Activated naive CD4-positive, alpha-beta T cell treated with Interleukin-2 at 50 U/mL for 16 hours (primary cell): Measurements from ENCODE around the gene DNAJC17.
A peak's percentile ranks its signal among the peaks of the same experiment; 100 is the strongest.

Source experiments
- DNase-seq: peaks from one replicate; pipeline ENCODE4 v3.0.0-alpha.2; 2020

The DNAJC17 gene

DNA sequence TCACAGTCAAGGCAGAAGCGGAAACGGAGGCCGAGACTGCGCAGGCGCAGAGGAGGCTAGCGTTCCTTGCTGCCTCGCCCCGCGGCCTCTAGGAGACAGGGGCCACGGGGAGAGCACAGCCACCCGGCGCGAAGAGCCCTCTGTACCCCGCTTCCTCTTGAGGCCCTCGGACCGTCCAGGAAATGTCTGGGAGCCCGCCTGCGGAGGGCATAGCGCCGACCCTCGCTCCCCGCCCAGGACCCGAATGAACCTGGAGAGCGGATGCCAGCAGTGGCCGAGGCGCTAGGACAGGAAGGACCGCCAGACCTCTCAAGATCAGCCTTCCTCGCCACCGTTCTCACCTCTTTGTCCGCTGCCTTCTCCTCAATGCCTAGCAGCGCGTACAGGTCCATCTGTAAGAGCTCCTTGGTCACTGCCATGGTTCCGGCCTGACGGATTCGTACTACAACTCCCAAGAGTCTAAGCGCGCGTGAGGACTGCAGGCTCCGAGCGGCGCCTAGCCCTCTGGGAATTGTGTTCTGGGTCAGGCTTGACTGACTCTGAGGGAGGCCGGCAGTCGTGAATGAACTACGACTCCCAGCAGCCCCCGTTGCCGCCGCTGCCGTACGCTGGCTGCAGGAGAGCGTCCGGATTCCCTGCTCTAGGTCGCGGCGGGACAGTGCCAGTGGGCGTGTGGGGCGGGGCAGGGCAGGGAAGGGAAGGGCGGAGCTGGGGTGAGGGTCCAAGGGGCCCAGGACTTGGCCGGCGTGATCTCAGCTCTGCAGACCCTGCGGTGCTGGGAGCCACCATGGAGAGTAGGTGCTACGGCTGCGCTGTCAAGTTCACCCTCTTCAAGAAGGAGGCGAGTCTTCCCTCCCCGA lies at the start of gene DNAJC17, which contains the start of gene ZFYVE19:
DNAJC17 (minus strand) TSS at position 446 of the 860 bp plus-strand sequence; CDS start at position 419, 27 bp downstream.
ZFYVE19 (plus strand) TSS at position 62 of the 860 bp plus-strand sequence; CDS start at position 563, 501 bp downstream.
- DNase-seq = peak; percentile 95

GRCh38 chr15:40856746-40857145 lies 49.5 kb upstream of the DNAJC17 start:
- DNase-seq = no peak

GRCh38 chr15:40855706-40856234 lies 48.5 kb upstream of the DNAJC17 start:
- DNase-seq = no peak

DNA sequence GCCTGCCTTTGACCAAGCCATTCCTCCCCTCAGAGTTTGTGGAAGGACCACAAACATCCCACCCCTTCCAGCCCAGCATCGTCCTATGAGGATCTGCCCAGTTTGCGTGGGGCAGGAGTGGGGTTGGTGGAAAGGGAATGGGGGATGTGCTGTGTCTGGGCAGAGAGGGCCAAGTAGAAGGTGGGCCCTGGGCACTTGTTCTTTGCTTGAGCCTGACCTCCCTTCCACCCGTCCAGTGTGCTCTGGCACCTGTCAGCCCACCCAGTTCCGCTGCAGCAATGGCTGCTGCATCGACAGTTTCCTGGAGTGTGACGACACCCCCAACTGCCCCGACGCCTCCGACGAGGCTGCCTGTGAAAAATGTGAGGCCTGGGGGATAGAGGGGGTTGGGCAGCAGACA lies 46.9 kb upstream of the DNAJC17 start:
- DNase-seq = no peak

DNA sequence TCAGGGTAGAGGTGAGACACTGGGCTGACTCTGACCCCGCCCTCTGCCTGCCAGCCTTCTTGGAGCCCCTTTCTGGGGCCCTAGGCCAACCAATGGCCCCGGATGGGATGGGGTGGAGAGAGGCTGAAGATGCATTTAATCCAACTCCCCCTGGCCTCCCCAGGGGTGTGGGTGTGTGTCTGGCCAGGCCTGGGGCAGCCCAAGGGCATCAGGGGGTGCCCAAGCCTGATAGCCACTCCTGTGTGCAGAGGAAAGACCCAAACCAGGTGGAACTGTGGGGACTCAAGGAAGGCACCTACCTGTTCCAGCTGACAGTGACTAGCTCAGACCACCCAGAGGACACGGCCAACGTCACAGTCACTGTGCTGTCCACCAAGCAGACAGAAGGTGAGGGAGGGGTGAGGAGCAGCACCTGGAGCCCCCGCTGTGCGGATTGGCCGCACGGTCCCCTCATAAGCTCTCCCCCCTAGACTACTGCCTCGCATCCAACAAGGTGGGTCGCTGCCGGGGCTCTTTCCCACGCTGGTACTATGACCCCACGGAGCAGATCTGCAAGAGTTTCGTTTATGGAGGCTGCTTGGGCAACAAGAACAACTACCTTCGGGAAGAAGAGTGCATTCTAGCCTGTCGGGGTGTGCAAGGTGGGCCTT lies 46.1 kb upstream of the DNAJC17 start:
- DNase-seq = no peak

DNA sequence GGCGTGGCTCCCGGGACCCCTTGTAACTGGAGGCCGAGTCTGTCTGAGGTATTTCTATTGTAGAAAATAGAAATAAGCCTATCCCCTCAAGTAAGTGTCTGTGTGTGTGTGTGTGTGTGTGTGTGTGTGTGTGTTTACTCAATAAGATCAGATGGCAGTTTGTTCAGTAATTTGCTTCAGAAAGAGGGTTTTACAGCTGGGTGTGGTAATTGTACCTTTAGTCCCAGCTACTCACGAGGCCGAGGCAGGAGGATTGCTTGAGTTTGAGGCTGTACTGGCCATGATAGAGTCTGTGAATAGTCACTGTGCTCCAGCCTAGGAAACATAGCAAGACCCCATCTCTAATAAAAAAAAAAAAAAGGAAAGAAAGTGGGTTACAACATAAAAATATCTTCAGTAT lies 45.3 kb upstream of the DNAJC17 start:
- DNase-seq = no peak

GRCh38 chr15:40850576-40851112 lies 43.4 kb upstream of the DNAJC17 start:
- DNase-seq = no peak

GRCh38 chr15:40847223-40847961 lies 40.1 kb upstream of the DNAJC17 start:
- DNase-seq = no peak

DNA sequence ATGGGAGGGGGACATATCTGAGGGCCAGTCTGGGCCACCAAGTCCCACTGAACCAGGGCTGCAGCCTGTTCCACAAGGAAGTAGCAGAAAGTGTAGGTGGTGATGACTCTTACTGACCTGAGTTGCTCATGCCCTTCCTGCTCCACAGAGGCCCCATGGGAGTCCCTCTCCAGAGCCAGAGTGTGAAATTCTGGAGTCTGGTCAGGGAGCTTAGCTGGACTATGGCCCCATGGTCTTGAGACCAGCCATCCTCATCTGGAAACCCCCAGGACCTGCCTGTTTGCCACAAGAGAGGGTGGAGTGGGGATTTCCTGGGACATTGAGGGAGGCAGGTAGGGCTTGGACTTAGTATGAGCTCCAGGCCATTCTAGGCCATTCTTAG lies 39.6 kb upstream of the DNAJC17 start:
- DNase-seq = no peak

DNA sequence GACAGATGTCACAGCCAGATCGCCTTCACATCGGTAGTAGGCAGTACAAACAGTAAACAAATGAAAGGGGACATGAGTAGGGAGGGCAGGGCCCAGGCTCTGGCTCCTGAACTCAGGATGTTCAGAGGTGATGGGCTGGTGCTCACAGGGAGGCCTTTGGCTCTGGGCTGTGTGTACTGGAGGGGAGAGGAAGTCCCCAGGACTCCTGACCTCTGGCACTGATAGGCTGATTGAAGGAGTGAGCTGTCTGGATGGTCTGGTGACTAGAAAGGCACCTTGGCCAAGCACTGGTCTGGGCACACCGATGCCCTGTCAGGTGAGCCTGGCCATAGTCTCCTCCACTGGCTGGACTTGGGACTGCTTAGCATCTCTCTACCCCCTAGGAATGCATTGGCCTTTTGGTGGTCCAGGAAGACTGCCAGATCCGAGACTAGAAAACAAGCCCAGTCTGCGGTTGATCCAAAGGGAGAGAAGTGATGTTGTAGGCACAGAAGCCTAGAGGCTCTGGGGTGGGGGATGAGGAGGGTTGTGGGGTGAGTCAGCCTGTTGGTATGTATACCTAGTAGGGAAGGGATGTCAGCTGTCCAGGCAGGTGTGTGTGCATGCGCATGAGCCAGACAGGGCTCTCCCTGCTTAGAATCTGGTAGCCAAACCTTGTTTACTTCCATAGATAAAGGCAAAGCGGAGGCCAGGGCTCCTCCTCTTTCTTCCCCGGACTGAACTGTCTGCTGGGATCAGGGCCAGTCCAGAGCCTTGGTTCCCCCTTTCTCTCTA lies 38.4 kb upstream of the DNAJC17 start:
- no peak for DNase-seq

DNA sequence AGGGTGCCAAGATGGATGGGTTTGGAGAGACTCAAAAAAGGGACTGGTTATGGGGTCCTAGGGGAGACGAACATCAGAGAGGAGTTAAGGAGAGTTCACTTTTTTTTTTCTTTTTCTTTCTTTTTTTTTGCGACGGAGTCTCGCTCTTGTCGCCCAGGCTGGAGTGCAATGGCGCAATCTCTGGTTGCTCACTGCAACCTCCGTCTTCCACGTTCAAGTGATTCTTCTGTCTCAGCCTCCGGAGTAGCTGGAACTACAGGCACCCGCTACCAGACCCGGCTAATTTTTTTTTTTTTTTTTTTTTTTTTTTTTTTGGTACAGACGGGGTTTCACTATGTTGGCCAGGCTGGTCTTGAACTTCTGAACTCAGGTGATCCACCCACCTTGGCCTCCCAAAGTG lies 37.8 kb upstream of the DNAJC17 start:
- DNase-seq = no peak

DNA sequence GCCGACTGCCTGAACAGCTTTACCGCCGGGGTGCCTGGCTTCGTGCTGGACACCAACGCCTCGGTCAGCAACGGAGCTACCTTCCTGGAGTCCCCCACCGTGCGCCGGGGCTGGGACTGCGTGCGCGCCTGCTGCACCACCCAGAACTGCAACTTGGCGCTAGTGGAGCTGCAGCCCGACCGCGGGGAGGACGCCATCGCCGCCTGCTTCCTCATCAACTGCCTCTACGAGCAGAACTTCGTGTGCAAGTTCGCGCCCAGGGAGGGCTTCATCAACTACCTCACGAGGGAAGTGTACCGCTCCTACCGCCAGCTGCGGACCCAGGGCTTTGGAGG lies 37.4 kb upstream of the DNAJC17 start:
- peak; percentile 46 for DNase-seq

GRCh38 chr15:40843885-40844695 lies 36.8 kb upstream of the DNAJC17 start, which contains the start of gene SPINT1:
SPINT1 (plus strand) TSS chr15:40844048; CDS start chr15:40844555, 507 bp downstream.
- peak; percentile 83 for DNase-seq

- DNase-seq = no peak
Observed at GRCh38 chr15:40843261-40843884, 36.1 kb upstream of the DNAJC17 start.

- no peak for DNase-seq
Observed at GRCh38 chr15:40841741-40842140, 34.5 kb upstream of the DNAJC17 start.

- no peak for DNase-seq
Observed at GRCh38 chr15:40838756-40839155, 31.5 kb upstream of the DNAJC17 start.

DNA sequence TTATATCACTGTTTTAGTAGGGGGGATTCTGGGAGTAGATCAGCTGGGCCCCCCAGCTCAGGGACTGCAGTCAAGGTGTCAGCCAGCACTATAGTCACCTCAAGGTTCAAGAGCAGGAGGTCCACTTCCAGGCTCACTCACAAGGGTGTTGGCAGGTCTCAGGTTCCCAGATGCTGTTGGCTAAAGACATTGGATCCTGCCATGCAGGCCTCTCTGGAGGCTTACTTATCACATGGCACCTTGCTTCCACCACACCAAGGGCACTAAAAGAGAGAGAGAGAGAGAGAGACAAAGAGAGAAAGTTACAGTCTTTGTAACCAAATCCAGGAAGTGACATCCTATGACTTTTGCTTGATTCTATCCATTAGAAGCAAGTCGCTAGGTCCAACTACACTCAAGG lies 28.7 kb upstream of the DNAJC17 start:
- no peak for DNase-seq

GRCh38 chr15:40832903-40833302 lies 25.6 kb upstream of the DNAJC17 start:
- no peak for DNase-seq

DNA sequence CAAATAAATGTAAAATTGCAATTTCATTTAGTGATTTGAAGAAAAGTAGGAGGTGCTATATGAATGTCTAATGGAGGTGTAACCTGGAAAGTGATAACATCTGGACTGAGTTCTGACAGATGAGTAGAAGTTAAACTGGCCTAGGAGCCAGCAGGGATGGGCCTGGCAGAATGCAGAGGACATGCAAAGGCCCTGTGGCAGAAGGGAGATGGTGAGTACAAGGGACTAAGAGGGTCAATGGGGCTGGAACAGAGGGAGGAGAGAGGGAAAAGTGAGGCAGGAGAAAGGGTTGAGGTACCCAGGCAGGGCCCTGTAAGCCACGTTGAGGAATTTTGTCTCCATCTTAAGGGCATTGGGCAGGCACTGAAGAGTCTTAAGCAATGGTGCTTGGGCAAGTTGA lies 24.6 kb upstream of the DNAJC17 start:
- DNase-seq = no peak

DNA sequence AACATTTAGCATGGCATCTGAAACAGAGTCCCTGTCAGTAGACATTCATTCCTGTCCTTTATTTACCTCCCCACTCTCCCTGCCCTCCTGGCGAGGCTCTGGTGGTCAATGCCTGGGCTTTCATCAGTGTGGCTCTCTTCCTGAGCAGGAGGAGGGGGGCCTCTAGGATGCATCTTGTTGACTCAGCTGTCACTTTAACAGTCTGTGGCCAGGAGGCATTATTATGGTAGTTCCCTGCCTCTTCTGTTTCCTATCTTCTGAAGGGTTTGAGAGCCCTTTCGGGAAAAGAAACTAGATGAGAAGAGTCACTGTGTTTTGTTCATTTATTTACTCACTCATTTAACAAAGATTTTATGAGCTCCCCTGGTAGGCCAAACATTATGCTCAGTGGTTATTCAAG lies 23.6 kb upstream of the DNAJC17 start:
- DNase-seq = no peak

- no peak for DNase-seq
Observed at GRCh38 chr15:40829115-40829514, 21.8 kb upstream of the DNAJC17 start.
